ENCODE results near the gene TOM1L2.

DNA sequence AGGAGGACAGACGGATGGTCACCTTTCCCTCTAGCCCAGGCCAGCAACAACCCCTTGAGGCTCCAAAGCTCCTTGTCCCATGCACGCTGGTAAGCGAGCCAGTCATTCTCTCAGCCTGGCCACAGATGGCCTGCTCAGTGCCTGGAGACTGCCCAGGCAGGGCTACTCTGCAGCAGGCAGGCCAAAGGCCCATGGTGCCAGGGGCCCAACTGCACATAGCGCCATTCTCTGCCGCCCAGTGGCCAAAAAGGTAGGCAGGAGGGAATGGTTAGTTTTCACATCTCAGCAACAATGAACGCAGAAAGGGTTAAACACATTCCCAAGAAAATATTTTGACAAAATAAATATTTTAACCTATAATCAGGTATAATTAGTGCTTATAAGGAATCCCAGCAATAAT lies 127.7 kb downstream of the TOM1L2 start:
- TF ChIP-seq POLR2A (IDR thresholded peaks at IDR 0.05), result no peak
- TF ChIP-seq, protein P1, sequence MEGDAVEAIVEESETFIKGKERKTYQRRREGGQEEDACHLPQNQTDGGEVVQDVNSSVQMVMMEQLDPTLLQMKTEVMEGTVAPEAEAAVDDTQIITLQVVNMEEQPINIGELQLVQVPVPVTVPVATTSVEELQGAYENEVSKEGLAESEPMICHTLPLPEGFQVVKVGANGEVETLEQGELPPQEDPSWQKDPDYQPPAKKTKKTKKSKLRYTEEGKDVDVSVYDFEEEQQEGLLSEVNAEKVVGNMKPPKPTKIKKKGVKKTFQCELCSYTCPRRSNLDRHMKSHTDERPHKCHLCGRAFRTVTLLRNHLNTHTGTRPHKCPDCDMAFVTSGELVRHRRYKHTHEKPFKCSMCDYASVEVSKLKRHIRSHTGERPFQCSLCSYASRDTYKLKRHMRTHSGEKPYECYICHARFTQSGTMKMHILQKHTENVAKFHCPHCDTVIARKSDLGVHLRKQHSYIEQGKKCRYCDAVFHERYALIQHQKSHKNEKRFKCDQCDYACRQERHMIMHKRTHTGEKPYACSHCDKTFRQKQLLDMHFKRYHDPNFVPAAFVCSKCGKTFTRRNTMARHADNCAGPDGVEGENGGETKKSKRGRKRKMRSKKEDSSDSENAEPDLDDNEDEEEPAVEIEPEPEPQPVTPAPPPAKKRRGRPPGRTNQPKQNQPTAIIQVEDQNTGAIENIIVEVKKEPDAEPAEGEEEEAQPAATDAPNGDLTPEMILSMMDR (IDR thresholded peaks at IDR 0.05), result no peak

Data from uterus (tissue), 2 donors.